ENCODE results near the gene PLCB4. TPM values are rescaled to one million over a fixed set of nuclear protein-coding genes. Genes with fewer than 3 reads are reported as not detected.

The PLCB4 gene
- total RNA-seq = 6.6 TPM
- long read RNA-seq, partial matches to known transcripts = 0 of 9 reads
- long read RNA-seq, other reads (novel, unspliced or antisense) = 9 of 9 reads

GRCh38 chr20:9068841-9069663 is at the start of gene PLCB4:
Gene PLCB4, plus strand, starts transcription at chr20:9069087. Its CDS starts 238,728 bp downstream, at chr20:9307815.
- peak; percentile 27 to 37 for ATAC-seq

GRCh38 chr20:9019833-9020232 is 49.1 kb upstream of the PLCB4 start:
- Histone ChIP-seq H3K36me3 (no peaks in the 10 kb centered on the region), H3K27ac (no peak overlapping the region), H3K4me1 (no peaks in the 10 kb centered on the region), H3K27me3 (ENCODE audit: low read depth) (no peaks in the 10 kb centered on the region), H3K9me3 (no peaks in the 10 kb centered on the region), H3K4me3 (no peak overlapping the region)
- ATAC-seq = no peak
- intact Hi-C loops (cut with DNase I) = no loop called here
- DNase-seq = no peak
- TF ChIP-seq CTCF (IDR thresholded peaks at IDR 0.05) = no peak

More at GRCh38 chr20:9068841-9069663, at the start of gene PLCB4:
- H3K4me3 ChIP-seq = peak within 1 kb of the TSS; percentile 67
- intact Hi-C loops (cut with DNase I) = no loop called here
- peak within 1 kb of the TSS; percentile 83 for H3K27ac ChIP-seq
- no peaks in the 10 kb centered on the region for H3K4me1 ChIP-seq
- no peaks in the 10 kb centered on the region for H3K36me3 ChIP-seq
- H3K9me3 ChIP-seq = no peaks in the 10 kb centered on the region
- no peak for TF ChIP-seq CTCF (IDR thresholded peaks at IDR 0.05)
- DNase-seq = peak; percentile 56
- peaks cover 17% of the 10 kb centered on the region for H3K27me3 ChIP-seq (ENCODE audit: low read depth)

GRCh38 chr20:9021216-9021615 is 47.7 kb upstream of the PLCB4 start:
- no peaks in the 10 kb centered on the region for H3K36me3 ChIP-seq
- H3K27ac ChIP-seq = no peak overlapping the region
- DNase-seq (no peak), ATAC-seq (no peak)
- no peak overlapping the region for H3K4me3 ChIP-seq
- H3K4me1 ChIP-seq = no peaks in the 10 kb centered on the region
- intact Hi-C loops (cut with DNase I) = no loop called here
- H3K9me3 ChIP-seq = no peaks in the 10 kb centered on the region
- no peak for TF ChIP-seq CTCF (IDR thresholded peaks at IDR 0.05)
- H3K27me3 ChIP-seq (ENCODE audit: low read depth) = no peaks in the 10 kb centered on the region

- Histone ChIP-seq H3K9me3 (no peaks in the 10 kb centered on the region), H3K27me3 (ENCODE audit: low read depth) (no peaks in the 10 kb centered on the region), H3K4me3 (no peak overlapping the region), H3K27ac (no peak overlapping the region), H3K4me1 (no peaks in the 10 kb centered on the region), H3K36me3 (no peaks in the 10 kb centered on the region)
- DNase-seq (no peak), ATAC-seq (no peak)
- TF ChIP-seq CTCF (IDR thresholded peaks at IDR 0.05) = no peak
- intact Hi-C loops (cut with DNase I) = no loop called here
Measured at GRCh38 chr20:9021699-9022098, 47.2 kb upstream of the PLCB4 start.

GRCh38 chr20:9022376-9022775 is 46.5 kb upstream of the PLCB4 start:
- no peak for DNase-seq
- no peaks in the 10 kb centered on the region for H3K36me3 ChIP-seq

More at GRCh38 chr20:9022376-9022775, 46.5 kb upstream of the PLCB4 start:
- intact Hi-C loops (cut with DNase I) = no loop called here
- Histone ChIP-seq H3K27me3 (ENCODE audit: low read depth) (no peaks in the 10 kb centered on the region), H3K27ac (no peak overlapping the region), H3K4me3 (no peak overlapping the region), H3K4me1 (no peaks in the 10 kb centered on the region), H3K9me3 (no peaks in the 10 kb centered on the region)
- no peak for ATAC-seq
- no peak for TF ChIP-seq CTCF (IDR thresholded peaks at IDR 0.05)

All from lower lobe of right lung (tissue), 2 donors.